HG03520 (cell line): ENCODE results near the gene PALM.
"Not testable (repeated sequence)": the region's sequence is repeated elsewhere in the genome, so short reads cannot be mapped to it uniquely, and the experiment has no call there.

Experiments used
- ATAC-seq: cut with Tn5 transposase; IDR thresholded peaks from one replicate; pipeline ENCODE4 v1.9.1; 2021; ENCODE audit warnings: mild to moderate bottlenecking, moderate library complexity; ENCODE audit not compliant: unreplicated experiment

PALM gene

DNA sequence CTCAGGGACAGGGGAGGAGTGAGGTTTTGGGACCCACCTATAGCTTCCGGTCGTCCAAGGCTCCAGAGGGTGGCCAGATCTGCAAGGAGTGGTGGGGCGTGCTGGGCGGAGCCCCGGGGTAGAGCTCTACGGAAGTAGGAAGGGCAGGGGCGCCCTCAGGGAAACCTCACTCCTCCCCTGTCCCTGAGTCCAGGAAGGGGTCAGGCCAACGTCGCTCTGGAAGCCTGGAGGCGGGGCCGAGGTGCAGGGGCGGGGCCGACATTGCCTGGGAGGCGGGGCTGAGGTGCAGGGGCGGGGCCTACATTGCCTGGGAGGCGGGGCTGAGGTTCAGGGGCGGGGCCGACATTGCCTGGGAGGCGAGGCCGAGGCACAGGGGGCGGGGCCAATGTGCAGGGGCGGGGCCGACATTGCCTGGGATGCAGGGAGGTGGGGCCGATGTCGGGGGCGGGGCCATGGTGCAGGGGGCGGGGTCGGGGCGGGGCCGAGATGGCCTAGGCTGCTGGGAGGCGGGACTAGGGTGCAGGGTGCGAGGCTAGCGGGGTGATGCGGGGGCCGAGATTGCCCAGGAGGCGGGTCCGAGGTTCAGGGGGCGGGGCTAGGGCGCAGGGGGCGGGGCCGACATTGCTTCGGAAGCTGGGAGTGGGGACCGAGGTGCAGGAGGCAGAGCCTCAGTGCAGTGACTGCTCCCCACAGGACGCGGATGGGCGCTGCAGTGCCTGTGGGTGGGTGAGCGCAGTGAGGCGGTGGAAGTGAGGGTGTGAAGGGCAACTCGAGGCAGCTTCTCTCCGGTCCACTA is 4.9 kb upstream of the PALM start:
- no peak for ATAC-seq

DNA sequence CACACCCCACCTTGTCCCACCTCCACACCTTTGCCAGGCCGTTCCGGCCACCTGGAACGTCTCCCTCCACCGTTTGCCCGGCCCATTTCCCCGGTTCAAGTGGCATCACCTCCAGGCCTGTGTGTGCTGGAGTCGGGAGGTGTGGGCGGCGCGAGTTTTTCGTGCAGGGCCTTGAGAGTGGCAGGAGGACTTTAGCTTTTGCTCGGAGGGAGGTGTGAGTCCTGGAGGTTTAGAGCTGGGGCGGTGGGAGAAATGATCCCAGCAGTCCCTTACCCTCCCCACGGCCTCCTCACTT is 4.3 kb upstream of the PALM start:
- no peak for ATAC-seq

- ATAC-seq, result no peak
These were observed 645 bp downstream of the PALM start for GRCh38 chr19:709196-709964.

GRCh38 chr19:709965-710571 is 1.3 kb downstream of the PALM start:
- ATAC-seq, result no peak

DNA sequence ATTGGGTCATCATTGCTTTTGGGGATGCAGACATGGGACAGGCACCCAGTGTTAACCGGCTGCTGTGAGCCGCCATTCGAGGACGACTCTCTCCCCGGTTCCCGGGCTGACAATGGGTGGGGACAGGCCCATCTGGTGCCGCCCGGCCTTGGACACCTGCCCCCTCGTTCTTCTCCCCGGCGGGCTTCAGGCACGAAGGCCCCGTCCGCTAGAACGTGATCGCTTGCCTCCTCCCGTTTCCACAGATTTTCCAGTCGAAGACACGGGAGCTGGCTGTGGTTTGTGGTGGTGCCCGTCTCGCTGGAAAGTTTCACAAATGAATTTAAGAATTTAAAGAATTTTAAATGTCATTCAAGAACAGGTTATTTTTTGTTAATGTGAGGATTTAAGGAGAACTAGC is 2.0 kb downstream of the PALM start:
- ATAC-seq, result no peak

- no peak for ATAC-seq
These were observed 2.5 kb downstream of the PALM start for GRCh38 chr19:711254-711653.

DNA sequence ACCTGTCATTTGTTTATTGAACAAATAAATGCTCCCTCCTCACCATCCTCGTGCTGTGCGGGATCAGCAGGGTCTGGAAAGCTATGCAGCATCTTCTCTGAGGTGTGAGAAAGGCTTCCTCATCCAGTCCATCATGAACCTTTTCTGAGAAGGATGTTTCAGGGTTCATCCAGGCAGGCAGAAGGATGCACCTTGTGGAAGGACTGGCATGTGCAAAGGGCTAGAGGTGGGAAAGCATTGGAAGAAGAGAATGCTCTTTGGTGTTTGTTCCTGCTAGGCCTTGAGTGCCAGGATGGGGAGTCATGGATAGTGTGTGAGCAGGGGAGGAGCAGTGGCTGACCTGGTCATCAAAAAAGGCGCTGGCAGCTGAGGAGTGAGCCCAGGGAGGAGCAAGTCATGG is 6.6 kb downstream of the PALM start:
- no peak for ATAC-seq

DNA sequence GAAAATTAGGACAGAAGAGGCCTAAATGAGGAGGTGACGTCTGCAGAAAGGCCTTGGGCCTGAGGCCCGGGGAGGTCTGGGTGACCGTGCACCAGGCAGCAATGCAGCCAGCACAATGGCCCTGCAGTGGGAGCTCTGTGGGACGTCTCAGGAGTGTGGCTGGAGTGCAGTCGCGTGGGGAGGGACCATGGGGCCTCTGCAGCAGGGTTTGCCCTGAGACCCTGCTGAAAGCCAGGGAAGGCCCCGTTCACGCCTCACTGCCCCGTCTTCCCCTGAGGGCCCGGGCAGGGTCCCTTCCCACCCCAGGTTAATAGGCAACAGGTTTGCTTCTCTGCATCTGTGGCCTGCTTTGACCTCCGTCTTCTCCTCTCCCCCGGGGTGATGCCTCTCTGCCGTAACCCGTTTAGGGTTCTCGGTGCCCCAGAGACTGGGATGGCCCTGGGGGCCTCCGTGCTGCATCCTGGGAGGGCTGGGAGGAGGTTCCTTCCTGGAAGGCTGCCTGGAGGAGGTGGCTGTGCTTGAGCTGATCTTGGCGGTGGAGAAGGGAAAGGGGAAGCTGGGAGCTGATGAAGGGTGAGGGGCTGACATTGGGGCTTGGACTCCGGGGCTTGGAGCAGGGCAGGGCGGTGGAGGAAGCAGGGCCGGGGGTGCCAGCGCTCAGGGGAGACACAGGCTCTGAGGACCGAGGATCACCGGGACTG is 9.7 kb downstream of the PALM start:
- no peak for ATAC-seq

DNA sequence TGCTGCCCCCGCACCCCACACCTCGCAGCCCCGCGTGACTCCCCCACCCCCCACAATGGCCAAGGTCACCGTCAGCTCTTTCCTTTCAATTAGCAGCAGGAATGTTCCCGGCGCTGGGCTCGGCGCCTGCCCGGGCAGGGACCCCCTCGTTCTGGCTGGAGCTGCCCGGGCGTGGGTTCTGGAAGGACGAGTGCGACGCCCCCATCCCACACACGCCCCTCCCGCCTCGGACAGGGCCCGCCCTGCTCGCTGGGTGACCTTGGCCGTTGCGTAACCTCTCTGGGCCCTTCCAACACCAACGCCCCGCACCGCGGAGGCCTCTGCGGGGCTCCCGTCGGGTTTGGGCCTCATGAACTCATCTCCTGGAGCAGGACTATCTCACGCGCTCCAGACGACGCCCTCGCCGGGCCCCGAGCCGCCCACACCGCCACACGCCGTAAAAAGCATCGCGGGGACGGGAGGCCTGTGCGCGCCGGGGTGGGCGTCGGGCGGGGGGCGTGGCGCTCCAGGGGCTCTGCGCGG is 10.3 kb downstream of the PALM start:
- no peak for ATAC-seq

- no peak for ATAC-seq
These were observed 11.1 kb downstream of the PALM start for GRCh38 chr19:719636-720344.

GRCh38 chr19:720345-721160 is 11.8 kb downstream of the PALM start:
- no peak for ATAC-seq

GRCh38 chr19:722553-723101 is 13.9 kb downstream of the PALM start:
- no peak for ATAC-seq

- no peak for ATAC-seq
These were observed 14.5 kb downstream of the PALM start for GRCh38 chr19:723247-723646.

DNA sequence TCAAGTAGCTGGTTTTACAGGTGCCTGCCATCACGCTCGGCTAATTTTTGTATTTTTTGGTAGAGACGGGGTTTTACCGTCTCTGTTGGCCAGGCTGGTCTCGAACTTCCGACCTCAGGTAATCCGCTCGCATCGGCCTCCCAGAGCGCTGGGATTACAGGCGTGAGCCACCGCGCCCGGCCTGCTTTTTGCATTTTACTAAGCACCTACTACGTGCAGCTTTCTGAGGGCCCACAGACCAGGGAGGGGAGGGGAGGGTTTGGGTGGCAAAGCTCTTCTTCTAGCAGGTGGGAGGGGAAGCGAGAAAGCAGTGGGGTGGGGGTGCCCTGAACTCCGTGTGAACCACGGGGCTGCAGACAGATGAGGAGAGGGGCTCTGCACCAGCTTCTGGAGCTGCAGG is 15.0 kb downstream of the PALM start:
- no peak for ATAC-seq

- no peak for ATAC-seq
These were observed 16.8 kb downstream of the PALM start for GRCh38 chr19:725461-726089.

DNA sequence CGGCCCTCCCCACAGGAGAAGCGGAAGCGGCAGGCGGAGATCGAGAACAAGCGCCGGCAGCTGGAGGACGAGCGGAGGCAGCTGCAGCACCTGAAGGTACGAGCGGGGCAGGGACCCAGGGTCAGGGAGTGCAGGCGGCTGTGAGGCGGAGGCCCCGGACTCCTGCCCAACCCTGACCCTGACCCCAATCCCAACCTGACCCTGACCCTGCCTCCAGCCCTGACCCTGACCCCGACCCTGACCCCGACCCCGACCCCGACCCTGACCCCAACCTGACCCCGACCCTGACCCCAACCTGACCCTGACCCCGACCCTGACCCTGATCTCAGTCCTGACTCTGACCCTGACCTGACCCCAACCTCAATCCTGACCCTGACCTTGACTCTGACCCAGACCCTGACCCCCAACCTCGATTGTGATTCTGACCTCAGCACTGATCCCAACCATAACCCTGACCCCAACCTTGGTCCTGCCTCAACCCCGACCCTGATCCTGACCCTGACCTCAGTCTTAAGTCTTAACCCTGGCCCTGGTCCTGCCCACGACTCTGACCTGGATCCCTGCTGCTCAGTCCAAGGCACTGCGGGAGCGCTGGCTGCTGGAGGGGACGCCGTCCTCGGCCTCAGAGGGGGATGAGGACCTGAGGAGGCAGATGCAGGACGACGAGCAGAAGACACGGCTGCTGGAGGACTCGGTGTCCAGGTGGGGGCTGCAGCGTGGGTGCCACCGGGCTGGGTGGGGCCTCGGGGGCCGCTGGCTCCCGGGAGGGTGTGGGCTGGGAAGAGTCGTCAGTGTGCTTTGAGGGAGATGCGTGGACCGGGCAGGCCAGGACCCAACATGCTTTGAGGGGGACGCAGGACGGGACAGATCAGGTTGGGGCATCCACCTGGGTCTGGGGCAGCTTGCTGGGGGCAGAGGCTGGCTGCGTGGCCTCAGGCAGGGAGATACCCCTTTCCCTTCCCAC is 18.5 kb downstream of the PALM start:
- ATAC-seq, result no peak

GRCh38 chr19:728011-728410 is 19.3 kb downstream of the PALM start:
- no peak for ATAC-seq

- not testable (repeated sequence) for ATAC-seq
These were observed 20.8 kb downstream of the PALM start for GRCh38 chr19:729564-729963.
